CD4-positive, alpha-beta T cell treated with Interleukin-17A for 1 hour (primary cell): ENCODE measurements around the gene ANKRD23.
"Not testable (repeated sequence)": the region's sequence is repeated elsewhere in the genome, so short reads cannot be mapped to it uniquely, and the experiment has no call there.

Experiments
- DNase-seq: peaks from one replicate; pipeline ENCODE4 v3.0.0-alpha.2; 2020

ANKRD23 gene

GRCh38 chr2:96863056-96863455 is 19.2 kb upstream of the ANKRD23 start:
- not testable (repeated sequence) for DNase-seq

- DNase-seq = no peak
Measured at GRCh38 chr2:96861074-96861473, 17.3 kb upstream of the ANKRD23 start.

- peak; percentile 34 for DNase-seq
Measured at GRCh38 chr2:96860065-96861029, 16.5 kb upstream of the ANKRD23 start.

GRCh38 chr2:96859681-96860064 is 15.9 kb upstream of the ANKRD23 start:
- DNase-seq = no peak

- no peak for DNase-seq
Measured at GRCh38 chr2:96859099-96859649, 15.4 kb upstream of the ANKRD23 start.

GRCh38 chr2:96857667-96858372 is 14.0 kb upstream of the ANKRD23 start, which contains the start of gene ANKRD39:
Gene ANKRD39 (minus strand): TSS chr2:96858016. CDS start chr2:96857987, 29 bp downstream.
- peak; percentile 99 for DNase-seq

GRCh38 chr2:96856776-96857666 is 13.2 kb upstream of the ANKRD23 start:
- peak; percentile 31 for DNase-seq

GRCh38 chr2:96853321-96853720 is 9.5 kb upstream of the ANKRD23 start:
- no peak for DNase-seq

- no peak for DNase-seq
Measured at GRCh38 chr2:96852667-96853066, 8.8 kb upstream of the ANKRD23 start.

GRCh38 chr2:96848264-96848663 is 4.4 kb upstream of the ANKRD23 start:
- DNase-seq = no peak

GRCh38 chr2:96847586-96847985 is 3.8 kb upstream of the ANKRD23 start:
- no peak for DNase-seq

- no peak for DNase-seq
Measured at GRCh38 chr2:96846825-96847224, 3.0 kb upstream of the ANKRD23 start.

- DNase-seq = no peak
Measured at GRCh38 chr2:96844405-96844808, 586 bp upstream of the ANKRD23 start.

GRCh38 chr2:96842600-96842999 is 1.2 kb downstream of the ANKRD23 start:
- no peak for DNase-seq

GRCh38 chr2:96841701-96842495 is 1.9 kb downstream of the ANKRD23 start:
- DNase-seq = no peak

- no peak for DNase-seq
Measured at GRCh38 chr2:96839875-96840850, 3.7 kb downstream of the ANKRD23 start.

- DNase-seq = peak; percentile 84
Measured at GRCh38 chr2:96839293-96839874, 4.4 kb downstream of the ANKRD23 start.

- DNase-seq = no peak
Measured at GRCh38 chr2:96838345-96839292, 5.2 kb downstream of the ANKRD23 start.

- no peak for DNase-seq
Measured at GRCh38 chr2:96837575-96837974, 6.2 kb downstream of the ANKRD23 start.
